Gastrocnemius medialis (tissue), 4 donors: ENCODE measurements around the gene MAPRE2.

Source experiments
- POLR2A ChIP-seq, 2 donors: fragments of 450-650 bp; IDR thresholded peaks; one replicate each; pipeline ENCODE4 v1.6.1; 2017; ENCODE audit warnings: antibody characterized with exemption in 2 of 2, mild to moderate bottlenecking in 2 of 2, moderate library complexity in 2 of 2
- TF ChIP-seq, protein P1 (sequence below), 5 experiments: fragments of 450-650 bp in 3 of 5; fragments of 200-600 bp in 2 of 5; sonication (generic) in 2 of 5; IDR thresholded peaks in 4 of 5; conservative IDR thresholded peaks in 1 of 5; 1 replicate in 4 of 5; 2 replicates in 1 of 5; pipeline ENCODE4 v1.5.1; 2016 to 2019; ENCODE audit warnings: antibody characterized with exemption in 5 of 5, mild to moderate bottlenecking in 3 of 5, moderate library complexity in 3 of 5

DNA sequence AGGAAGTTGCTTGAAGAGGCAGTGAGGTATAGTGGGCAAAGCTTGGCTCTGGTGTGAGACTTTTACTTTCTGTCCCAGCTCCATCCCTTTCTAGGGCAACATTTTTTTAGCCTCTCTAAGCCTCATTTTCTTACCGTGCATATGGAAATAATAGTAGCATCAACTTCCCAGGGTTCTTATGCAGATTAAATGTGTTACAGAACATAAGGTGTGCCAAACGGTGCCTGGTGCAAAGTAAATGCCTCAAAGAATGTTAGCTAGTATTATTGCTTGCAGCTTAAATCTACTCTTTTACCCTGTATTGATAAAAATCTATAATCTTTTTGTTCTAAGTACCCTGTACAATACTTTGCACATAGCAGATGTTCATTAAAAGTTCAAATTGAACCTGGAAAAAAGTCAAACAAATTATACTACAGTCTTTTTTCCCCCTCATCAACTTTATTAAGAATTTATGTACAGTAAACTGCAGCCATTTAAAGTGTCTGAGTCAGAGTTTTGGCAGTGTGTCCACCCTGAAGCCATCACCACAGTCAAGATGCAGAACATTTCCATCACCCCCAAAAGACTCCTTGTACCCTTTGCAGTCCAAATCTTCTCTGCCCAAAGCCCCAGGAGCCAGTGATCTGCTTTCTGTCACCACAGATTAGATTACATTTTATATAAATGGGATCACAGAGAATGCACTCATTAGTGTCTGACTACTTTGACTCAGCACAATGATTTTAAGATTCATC, 10.6 kb downstream of the MAPRE2 start:
- TF ChIP-seq, protein P1, sequence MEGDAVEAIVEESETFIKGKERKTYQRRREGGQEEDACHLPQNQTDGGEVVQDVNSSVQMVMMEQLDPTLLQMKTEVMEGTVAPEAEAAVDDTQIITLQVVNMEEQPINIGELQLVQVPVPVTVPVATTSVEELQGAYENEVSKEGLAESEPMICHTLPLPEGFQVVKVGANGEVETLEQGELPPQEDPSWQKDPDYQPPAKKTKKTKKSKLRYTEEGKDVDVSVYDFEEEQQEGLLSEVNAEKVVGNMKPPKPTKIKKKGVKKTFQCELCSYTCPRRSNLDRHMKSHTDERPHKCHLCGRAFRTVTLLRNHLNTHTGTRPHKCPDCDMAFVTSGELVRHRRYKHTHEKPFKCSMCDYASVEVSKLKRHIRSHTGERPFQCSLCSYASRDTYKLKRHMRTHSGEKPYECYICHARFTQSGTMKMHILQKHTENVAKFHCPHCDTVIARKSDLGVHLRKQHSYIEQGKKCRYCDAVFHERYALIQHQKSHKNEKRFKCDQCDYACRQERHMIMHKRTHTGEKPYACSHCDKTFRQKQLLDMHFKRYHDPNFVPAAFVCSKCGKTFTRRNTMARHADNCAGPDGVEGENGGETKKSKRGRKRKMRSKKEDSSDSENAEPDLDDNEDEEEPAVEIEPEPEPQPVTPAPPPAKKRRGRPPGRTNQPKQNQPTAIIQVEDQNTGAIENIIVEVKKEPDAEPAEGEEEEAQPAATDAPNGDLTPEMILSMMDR (IDR thresholded peaks at IDR 0.05 in 4 of 5, conservative IDR thresholded peaks at IDR 0.05 in 1 of 5) = no peak
- no peak for TF ChIP-seq POLR2A (IDR thresholded peaks at IDR 0.05)
